ENCODE data around the gene CD34. TPM values are rescaled to one million over a fixed set of nuclear protein-coding genes. Genes with fewer than 3 reads are reported as not detected.
"Not testable (repeated sequence)": the region's sequence is repeated elsewhere in the genome, so short reads cannot be mapped to it uniquely, and the experiment has no call there.

CD34 gene
- total RNA-seq = 45.5 TPM
- long read RNA-seq, full-length matches to known transcripts = 55 of 93 reads
- long read RNA-seq, partial matches to known transcripts = 9 of 93 reads
- long read RNA-seq, other reads (novel, unspliced or antisense) = 29 of 93 reads

- DNase-seq (ENCODE audit: low spot score) = no peak
Measured at GRCh38 chr1:207910591-207911354, at the start of gene CD34. TSS of gene CD34 (minus strand) at chr1:207911125. CDS start at chr1:207911080, 45 bp downstream.

- DNase-seq (ENCODE audit: low spot score) = no peak
Measured at GRCh38 chr1:207960346-207960745, 49.4 kb upstream of the CD34 start.

- DNase-seq (ENCODE audit: low spot score) = no peak
Measured at GRCh38 chr1:207959910-207960309, 49.0 kb upstream of the CD34 start.

- DNase-seq (ENCODE audit: low spot score) = peak; percentile 93
Measured at GRCh38 chr1:207959141-207959825, 48.4 kb upstream of the CD34 start.

- no peak for DNase-seq (ENCODE audit: low spot score)
Measured at GRCh38 chr1:207958376-207959139, 47.6 kb upstream of the CD34 start.

GRCh38 chr1:207956986-207957385 is 46.1 kb upstream of the CD34 start:
- no peak for DNase-seq (ENCODE audit: low spot score)

- no peak for DNase-seq (ENCODE audit: low spot score)
Measured at GRCh38 chr1:207954104-207954503, 43.2 kb upstream of the CD34 start.

- DNase-seq (ENCODE audit: low spot score) = no peak
Measured at GRCh38 chr1:207952617-207953542, 42.0 kb upstream of the CD34 start.

- DNase-seq (ENCODE audit: low spot score) = no peak
Measured at GRCh38 chr1:207951652-207952051, 40.7 kb upstream of the CD34 start.

- no peak for DNase-seq (ENCODE audit: low spot score)
Measured at GRCh38 chr1:207950750-207951149, 39.8 kb upstream of the CD34 start.

- DNase-seq (ENCODE audit: low spot score) = no peak
Measured at GRCh38 chr1:207949571-207950195, 38.8 kb upstream of the CD34 start.

GRCh38 chr1:207948536-207949250 is 37.8 kb upstream of the CD34 start:
- no peak for DNase-seq (ENCODE audit: low spot score)

GRCh38 chr1:207946756-207947155 is 35.8 kb upstream of the CD34 start:
- no peak for DNase-seq (ENCODE audit: low spot score)

- no peak for DNase-seq (ENCODE audit: low spot score)
Measured at GRCh38 chr1:207944571-207944970, 33.6 kb upstream of the CD34 start.

GRCh38 chr1:207942337-207942741 is 31.4 kb upstream of the CD34 start:
- not testable (repeated sequence) for DNase-seq (ENCODE audit: low spot score)

- DNase-seq (ENCODE audit: low spot score) = no peak
Measured at GRCh38 chr1:207941665-207942064, 30.7 kb upstream of the CD34 start.

GRCh38 chr1:207938016-207938415 is 27.1 kb upstream of the CD34 start:
- DNase-seq (ENCODE audit: low spot score) = no peak

- DNase-seq (ENCODE audit: low spot score) = no peak
Measured at GRCh38 chr1:207937204-207937603, 26.3 kb upstream of the CD34 start.

GRCh38 chr1:207935166-207935583 is 24.2 kb upstream of the CD34 start:
- DNase-seq (ENCODE audit: low spot score) = no peak
